BE2C (cell line): ENCODE measurements around the gene YPEL2.
A peak's percentile ranks its signal among the peaks of the same experiment; 100 is the strongest.

ENCODE experiments used
- DNase-seq: peaks from one replicate; pipeline ENCODE4 v3.0.0-alpha.2; 2020
- H3K27me3 ChIP-seq: fragments of 250-450 bp; sonication (Bioruptor Pico); 2 replicates; pipeline ENCODE4 v1.5.1; 2020; ENCODE audit warnings: mild to moderate bottlenecking
- H3K36me3 ChIP-seq: fragments of 250-450 bp; sonication (Bioruptor Pico); 2 replicates; pipeline ENCODE4 v1.5.1; 2020; ENCODE audit warnings: mild to moderate bottlenecking
- H3K4me1 ChIP-seq: fragments of 250-450 bp; sonication (Bioruptor Pico); 2 replicates; pipeline ENCODE4 v1.5.1; 2020
- H3K4me3 ChIP-seq: 2 replicates; pipeline ENCODE4 v1.5.1; 2011; ENCODE audit warnings: low read depth, low read length
- H3K9me3 ChIP-seq: fragments of 250-450 bp; sonication (Bioruptor Pico); 2 replicates; pipeline ENCODE4 v1.5.1; 2020
- TF ChIP-seq, protein P1 (sequence below): IDR thresholded peaks from 2 replicates; pipeline ENCODE4 v1.5.1; 2012; ENCODE audit warnings: mild to moderate bottlenecking, low read depth, low read length

Gene YPEL2

DNA sequence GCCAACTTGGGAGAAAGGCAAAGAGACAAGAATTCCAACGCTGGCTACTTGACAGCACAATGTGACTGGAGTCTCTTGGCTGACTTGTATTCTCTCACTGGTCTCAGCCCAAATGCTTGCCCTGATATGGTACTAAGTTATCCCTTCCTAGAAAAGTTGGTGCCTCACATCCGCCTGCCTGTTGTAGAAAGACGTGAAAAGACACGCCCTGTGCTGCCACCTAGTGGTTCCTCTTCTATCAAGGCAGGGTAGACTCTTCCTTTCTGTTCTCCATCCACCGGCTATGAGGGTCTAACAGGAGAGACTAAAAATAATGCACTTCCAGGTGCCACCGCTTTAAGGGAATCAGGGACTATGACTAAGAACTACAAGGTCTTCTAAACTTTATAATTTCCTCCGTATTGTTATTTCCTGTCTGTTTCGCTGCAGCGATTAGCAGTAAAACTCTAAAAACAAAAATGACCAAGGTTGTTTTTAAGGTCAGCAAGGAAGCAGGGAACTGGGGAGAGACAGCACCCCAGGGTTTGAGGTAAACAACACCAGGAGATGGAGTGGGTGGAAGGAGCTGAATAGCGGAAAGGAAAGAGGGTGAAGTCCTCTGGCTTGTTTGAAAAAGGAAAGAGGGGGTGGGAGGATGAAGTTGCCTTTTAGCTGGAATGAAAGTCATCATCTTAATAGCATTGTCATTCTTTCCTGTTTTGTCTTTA lies 109.5 kb downstream of the YPEL2 start:
- peak; percentile 94 for DNase-seq
- H3K4me1 ChIP-seq = no peaks in the 10 kb centered on the region

DNA sequence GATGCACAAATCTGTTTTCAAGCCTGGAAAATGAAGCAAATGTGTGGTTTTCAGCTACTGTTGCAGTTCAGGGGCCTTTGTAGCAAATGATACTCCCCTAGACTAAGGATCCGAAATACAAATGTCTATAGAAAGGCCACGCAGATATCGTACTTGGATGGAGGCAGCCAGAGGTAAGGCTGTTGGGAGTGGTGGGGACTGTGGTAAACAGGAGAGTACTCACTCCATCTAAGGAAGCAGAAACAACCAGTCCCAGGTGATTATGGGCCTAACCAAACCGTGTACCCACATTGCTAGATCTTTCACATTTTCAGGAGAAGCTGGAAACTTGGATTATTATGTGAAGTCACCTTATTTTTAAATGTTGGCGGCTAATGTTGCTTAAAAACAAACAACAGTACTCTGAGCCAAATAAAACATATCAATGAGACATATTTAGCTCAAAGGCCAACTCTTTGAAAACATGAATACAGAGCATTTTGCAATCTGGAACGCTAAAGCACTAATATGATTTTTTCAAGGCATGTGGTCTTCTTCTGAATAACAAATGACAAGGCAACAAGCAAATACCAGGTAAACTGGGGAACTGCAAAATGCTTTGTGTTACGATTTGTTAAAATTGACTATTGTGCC lies 110.1 kb downstream of the YPEL2 start:
- TF ChIP-seq, protein P1, sequence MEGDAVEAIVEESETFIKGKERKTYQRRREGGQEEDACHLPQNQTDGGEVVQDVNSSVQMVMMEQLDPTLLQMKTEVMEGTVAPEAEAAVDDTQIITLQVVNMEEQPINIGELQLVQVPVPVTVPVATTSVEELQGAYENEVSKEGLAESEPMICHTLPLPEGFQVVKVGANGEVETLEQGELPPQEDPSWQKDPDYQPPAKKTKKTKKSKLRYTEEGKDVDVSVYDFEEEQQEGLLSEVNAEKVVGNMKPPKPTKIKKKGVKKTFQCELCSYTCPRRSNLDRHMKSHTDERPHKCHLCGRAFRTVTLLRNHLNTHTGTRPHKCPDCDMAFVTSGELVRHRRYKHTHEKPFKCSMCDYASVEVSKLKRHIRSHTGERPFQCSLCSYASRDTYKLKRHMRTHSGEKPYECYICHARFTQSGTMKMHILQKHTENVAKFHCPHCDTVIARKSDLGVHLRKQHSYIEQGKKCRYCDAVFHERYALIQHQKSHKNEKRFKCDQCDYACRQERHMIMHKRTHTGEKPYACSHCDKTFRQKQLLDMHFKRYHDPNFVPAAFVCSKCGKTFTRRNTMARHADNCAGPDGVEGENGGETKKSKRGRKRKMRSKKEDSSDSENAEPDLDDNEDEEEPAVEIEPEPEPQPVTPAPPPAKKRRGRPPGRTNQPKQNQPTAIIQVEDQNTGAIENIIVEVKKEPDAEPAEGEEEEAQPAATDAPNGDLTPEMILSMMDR = no peak
- Histone ChIP-seq H3K4me3 (no peak overlapping the region), H3K27me3 (no peaks in the 10 kb centered on the region), H3K36me3 (no peaks in the 10 kb centered on the region), H3K4me1 (no peaks in the 10 kb centered on the region), H3K9me3 (no peaks in the 10 kb centered on the region)
- DNase-seq = no peak

More for the DNA sequence above, 109.5 kb downstream of the YPEL2 start:
- Histone ChIP-seq H3K4me3 (no peak overlapping the region), H3K36me3 (no peaks in the 10 kb centered on the region), H3K9me3 (no peaks in the 10 kb centered on the region), H3K27me3 (no peaks in the 10 kb centered on the region)
- TF ChIP-seq, protein P1 = peak; percentile 91

DNA sequence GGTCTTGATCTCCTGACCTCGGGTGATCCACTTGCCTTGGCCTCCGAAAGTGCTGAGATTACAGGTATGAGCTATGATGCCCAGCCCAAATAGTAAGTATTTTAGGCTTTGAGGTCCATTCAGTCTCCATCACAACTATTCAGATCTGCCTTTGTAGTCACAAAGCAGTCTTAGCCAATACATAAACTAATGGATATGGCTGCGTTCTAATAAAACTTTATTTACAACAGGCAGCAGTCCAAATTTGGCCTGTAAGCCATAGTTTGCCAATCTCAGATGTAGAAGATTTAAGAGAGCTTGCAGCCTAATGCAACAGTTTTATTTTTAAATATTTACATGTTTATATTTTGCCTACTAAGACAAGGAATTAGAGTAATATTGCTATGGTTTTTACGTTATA lies 111.7 kb downstream of the YPEL2 start:
- no peaks in the 10 kb centered on the region for H3K9me3 ChIP-seq
- no peak overlapping the region for H3K4me3 ChIP-seq
- H3K27me3 ChIP-seq = no peaks in the 10 kb centered on the region
- H3K36me3 ChIP-seq = no peaks in the 10 kb centered on the region
- no peaks in the 10 kb centered on the region for H3K4me1 ChIP-seq
- TF ChIP-seq, protein P1 = no peak
- no peak for DNase-seq
